HG03103 (cell line): ENCODE measurements around the gene ANKRD29.

Experiments
- ATAC-seq: cut with Tn5 transposase; IDR thresholded peaks from one replicate; pipeline ENCODE4 v1.9.1; 2021; ENCODE audit warnings: low read depth; ENCODE audit not compliant: unreplicated experiment

Gene ANKRD29, protein sequence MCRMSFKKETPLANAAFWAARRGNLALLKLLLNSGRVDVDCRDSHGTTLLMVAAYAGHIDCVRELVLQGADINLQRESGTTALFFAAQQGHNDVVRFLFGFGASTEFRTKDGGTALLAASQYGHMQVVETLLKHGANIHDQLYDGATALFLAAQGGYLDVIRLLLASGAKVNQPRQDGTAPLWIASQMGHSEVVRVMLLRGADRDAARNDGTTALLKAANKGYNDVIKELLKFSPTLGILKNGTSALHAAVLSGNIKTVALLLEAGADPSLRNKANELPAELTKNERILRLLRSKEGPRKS

GRCh38 chr18:23662309-23663263 is at the start of gene ANKRD29:
ANKRD29 (minus strand) TSS chr18:23662911; CDS start chr18:23662730, 181 bp downstream.
- no peak for ATAC-seq

GRCh38 chr18:23712445-23712844 is 49.7 kb upstream of the ANKRD29 start:
- no peak for ATAC-seq

DNA sequence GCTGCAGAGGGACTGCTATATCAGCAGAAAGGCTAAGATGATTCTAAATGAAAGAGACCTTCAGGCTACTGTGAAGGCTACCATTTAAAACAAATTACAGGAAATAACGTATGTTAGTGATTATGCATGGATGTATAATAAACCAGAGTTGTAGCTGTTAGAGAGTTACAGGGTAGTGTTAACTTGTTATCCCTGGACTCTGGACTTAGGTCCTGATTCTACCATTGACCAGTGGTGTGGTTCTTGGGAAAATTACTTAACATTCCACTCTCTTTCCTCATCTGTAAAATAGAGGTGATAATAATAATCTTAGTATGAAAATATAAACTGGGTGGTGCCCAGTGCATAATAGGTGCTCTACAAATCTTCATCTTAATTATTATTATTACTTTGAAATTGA is 48.7 kb upstream of the ANKRD29 start:
- no peak for ATAC-seq

GRCh38 chr18:23710946-23711345 is 48.2 kb upstream of the ANKRD29 start:
- no peak for ATAC-seq

DNA sequence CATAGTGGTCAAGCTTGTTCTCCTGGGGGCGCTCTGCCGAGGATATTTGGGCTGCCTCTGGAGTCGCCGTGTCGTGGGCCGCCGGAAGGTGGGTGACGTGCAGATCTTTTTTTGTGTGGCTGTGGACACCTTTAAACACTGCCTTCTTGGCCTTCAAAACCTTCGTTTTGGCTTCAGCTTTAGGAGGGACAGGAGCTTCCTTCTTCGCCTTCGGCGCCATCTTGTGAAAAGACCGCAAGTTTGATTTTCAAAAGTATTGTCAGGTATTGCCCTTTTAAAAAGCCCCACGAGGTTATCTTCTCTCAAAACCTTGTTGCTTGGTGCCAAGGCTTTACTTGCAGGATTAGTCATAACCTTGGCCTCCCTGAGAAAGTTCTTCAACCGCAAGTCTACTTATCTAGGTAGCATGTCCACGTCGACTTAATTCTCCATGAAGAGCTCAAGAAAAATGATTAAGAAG is 47.4 kb upstream of the ANKRD29 start:
- ATAC-seq: no peak

DNA sequence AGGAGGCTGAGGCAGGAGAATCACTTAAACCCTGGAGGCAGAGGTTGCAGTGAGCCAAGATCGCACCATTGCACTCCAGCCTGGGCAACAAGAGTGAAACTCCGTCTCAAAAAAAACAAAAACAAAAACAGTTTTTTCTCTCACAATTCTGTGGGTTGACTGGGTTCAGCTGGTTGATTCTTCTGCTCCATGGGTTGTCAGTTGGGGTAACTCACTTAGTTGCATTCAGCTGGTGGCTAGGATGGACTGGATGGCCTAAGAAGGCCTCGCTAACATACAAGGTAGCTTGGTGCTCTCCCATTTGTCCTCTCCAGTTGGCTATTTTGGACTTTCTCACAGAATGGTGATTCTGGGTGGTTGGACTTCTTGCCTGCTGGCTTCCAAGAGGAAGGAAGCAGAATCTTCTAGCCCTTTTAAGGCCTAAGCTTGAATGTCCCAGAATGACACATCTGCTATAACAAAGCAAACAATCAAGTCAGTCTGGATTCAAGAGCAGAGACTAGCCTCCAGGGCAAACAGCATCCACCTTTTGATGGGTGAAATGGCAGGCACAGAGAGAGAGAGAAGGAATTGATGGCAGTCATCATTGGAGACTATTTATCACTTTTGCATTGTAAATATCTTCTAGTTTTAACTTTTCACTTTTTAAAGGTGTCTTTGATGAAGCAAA is 44.4 kb upstream of the ANKRD29 start:
- no peak for ATAC-seq

DNA sequence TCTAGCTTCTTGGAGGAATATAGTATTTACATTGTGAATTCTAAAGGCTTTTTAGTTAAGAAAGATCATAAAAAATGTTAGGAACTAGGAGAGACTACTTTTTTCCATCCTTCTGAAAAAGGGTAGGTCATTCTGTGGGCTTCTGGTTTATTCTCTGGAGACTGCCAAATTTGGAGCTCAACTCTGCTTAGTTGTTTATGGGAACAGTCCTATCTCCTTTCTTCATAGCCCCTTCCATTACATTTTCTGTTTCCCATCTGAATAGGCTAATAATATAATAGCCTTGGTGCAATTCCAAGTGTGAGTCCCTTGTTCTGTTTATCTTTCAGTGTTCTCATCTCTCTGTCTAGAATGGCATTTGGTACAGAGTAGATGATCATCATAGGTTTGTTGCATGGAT is 42.1 kb upstream of the ANKRD29 start:
- ATAC-seq: no peak

DNA sequence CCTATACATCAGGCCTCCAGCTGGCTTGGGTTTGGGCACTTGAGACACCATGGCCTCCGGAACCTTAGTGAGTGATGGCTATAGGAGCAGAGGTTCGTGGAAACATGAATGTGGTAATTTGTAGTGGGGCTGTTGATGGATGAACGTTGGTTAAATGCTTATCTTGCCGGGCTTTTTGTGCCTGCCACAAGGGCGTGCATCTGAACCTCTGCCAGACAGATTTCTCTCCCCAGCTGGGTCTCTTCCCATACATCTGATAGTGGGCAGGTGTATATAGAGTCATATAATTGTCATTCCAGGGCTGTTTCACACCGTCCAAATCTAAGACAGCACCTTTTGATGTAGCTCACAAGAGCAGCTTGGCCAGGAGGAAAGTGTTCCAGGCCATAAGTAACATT is 41.3 kb upstream of the ANKRD29 start:
- ATAC-seq: no peak

DNA sequence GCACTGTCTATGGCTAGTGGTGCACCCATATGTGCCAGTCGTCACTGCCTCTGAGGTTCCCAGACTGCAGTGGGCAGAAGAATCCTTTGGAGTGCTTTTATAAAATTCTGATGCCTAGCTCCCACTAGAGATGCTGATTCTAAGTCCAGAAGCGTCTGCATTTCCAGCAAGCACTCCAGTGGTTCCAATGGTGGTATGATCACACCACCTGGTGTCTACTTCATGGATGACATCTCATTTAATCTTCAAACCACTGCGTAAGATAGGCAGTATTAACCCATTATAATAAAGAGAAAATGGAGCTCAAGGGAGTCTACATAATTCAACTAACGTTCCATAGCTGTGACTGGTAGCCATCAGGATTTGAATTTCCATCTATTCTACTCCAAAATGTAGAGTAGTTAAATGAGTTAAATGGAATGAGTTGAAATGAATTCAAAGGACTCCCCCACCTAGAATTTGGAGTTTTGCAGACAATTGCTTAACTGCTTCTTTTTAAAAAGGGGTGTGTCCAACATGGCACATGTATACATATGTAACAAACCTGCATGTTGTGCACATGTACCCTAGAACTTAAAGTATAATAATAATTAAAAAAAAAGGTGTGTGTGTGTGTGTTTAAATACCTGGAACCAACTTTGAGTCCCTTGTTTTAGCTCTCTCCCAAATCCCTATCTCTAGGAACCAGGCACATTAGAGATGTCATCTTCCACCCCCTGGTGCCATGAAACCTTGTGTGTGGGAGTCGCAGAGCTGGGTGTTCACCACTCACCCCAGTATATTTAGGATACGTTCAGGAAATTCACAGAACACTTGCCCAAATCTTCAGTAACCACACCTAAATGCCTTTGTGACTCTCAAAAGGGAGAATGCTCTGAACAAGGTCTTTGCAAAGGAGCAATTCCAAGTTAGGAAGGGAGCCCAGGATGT is 40.6 kb upstream of the ANKRD29 start:
- no peak for ATAC-seq

DNA sequence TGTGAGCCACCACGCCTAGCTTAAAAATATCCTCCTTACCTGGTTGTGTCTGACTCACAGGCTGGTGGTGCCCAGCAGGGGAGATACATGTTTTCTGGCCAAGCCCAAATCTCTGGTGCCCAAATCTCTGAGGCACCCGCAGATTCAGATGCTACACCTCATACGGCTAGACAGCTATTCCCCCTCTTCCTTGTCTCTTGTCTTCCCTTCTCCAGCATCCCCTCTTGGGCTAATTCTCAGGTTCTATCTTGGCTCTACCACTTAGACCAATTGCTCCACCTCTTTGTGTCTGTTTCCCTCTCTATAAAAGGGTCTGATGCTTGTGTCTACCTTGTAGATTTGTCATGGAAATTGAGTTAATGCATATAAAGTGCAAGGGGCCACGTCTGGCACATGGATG is 39.9 kb upstream of the ANKRD29 start:
- ATAC-seq: no peak

DNA sequence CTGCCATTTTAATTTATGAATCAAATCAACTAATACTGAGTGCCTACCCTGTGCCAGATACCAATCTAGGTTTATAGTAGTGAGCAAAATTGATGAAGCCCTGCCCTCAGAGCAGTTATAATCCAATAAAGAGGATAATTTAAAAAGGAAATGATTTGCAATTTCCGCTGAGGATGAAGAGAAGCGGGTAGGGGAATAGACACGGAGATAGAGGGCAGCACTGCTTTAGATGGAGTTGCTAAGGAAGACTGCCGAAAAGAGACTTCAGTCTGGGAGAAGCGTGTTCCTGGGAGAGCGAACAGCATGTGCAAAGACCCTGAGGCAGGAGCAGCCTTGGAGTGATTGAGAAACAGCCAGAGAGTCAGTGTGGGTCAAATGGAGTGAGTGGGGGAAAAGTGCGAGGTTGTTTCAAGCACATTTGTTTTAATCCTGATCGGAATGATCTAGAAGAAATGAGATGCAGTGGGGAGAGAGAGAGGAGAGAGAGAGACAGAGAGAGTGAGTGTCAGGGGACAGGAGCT is 38.9 kb upstream of the ANKRD29 start:
- no peak for ATAC-seq

DNA sequence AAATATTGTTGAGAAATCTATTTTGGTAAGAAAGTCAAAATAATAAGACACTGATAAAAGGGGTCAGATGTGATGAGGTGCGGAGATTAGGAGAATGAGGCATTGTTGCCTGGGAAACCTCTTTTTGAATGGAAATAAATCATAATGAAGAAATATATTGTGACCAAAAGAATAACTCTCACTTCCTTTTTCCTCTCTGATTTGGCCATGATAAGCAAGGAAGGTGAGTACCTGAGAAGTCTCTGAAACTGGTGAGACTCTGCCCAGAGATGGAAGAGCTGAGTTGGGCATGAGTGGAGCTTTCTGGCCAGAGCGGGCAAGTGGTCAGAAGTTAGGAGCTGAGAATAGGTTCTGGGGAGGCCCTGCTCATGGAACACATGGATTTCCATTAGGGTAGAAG is 38.3 kb upstream of the ANKRD29 start:
- no peak for ATAC-seq

DNA sequence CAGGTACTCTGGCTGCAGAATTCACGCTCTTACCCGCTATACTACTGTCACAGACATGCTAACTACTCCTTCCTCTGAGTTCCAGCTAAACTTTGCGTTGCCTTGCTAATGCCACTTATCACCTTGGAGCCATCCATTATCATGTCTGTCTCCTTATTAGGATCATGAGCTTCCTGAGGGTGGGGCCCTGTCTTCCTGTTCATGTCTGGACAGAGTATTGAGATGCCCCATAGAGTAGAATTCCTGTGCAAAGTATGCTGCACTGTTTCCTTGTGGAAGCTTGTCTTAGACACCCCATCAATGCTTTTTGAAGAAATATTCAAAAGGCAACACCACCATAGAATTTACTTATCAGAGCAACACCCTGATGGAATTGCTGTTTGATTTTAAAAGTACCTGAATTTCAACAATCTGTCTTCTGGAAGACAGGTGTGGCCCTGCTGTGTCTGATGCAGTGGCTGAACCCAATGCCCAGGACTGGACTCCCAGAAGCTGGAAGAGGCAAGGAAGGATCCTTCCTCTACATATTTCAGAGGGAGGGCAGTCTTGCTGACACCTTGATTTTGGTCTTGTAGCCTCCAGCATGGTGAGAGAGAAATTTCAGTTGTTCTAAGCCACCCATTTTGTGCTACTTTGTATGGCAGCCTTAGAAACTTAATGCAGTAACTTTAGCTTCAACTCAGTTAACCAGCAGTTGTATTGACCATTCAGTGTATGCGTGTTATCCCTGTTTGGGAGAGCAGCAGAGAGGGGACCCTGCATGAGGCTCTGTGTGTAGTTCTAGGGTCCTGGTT is 32.1 kb upstream of the ANKRD29 start:
- no peak for ATAC-seq

DNA sequence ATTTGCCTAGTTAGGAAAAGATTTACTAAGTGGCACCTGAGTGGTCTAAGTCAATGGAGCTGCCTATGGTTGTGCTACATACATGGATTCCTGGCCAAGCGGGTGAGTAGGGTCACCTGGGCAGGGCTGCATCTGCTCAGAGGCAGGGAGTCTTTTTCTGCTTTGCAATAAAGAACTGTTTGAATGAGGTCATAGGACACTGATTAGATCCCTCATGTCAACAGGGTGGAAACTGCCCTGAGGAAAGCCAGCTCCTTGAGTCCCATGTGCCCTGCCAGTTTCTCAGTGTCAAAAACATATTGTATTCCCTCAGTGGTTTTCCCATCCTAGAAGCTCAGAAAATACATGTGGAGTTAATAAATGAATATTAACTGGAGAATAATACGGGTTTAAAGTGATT is 31.1 kb upstream of the ANKRD29 start:
- no peak for ATAC-seq

- ATAC-seq: no peak
These were observed 27.9 kb upstream of the ANKRD29 start for GRCh38 chr18:23690505-23691068.

- ATAC-seq: no peak
These were observed 27.1 kb upstream of the ANKRD29 start for GRCh38 chr18:23689616-23690504.

- ATAC-seq: no peak
These were observed 26.4 kb upstream of the ANKRD29 start, which contains the start of gene LAMA3 for GRCh38 chr18:23689031-23689615. LAMA3 (plus strand) TSS chr18:23689453; CDS start chr18:23689684, 231 bp downstream.
